Cardiac fibroblast (primary cell): ENCODE measurements around the gene VDR.
A peak's percentile ranks its signal among the peaks of the same experiment; 100 is the strongest.

ENCODE experiments used
- DNase-seq, 2 donors: peaks; one replicate each; pipeline versions ENCODE4 v3.0.0 to v3.0.0-alpha.2; 2010; ENCODE audit warnings: low read depth in 2 of 2
- H3K4me3 ChIP-seq, 2 donors: replicated peaks in 1 of 2; 1 replicate in 1 of 2; 2 replicates in 1 of 2; pipeline ENCODE4 v1.5.1; 2011; ENCODE audit warnings: low read depth in 2 of 2, low read length in 2 of 2, mild to moderate bottlenecking in 2 of 2, moderate library complexity in 1 of 2
- TF ChIP-seq, protein P1 (sequence below): IDR thresholded peaks from one replicate; pipeline ENCODE4 v1.5.1; 2011; ENCODE audit warnings: low read depth, mild to moderate bottlenecking, low read length, inconsistent platforms

Gene VDR

DNA sequence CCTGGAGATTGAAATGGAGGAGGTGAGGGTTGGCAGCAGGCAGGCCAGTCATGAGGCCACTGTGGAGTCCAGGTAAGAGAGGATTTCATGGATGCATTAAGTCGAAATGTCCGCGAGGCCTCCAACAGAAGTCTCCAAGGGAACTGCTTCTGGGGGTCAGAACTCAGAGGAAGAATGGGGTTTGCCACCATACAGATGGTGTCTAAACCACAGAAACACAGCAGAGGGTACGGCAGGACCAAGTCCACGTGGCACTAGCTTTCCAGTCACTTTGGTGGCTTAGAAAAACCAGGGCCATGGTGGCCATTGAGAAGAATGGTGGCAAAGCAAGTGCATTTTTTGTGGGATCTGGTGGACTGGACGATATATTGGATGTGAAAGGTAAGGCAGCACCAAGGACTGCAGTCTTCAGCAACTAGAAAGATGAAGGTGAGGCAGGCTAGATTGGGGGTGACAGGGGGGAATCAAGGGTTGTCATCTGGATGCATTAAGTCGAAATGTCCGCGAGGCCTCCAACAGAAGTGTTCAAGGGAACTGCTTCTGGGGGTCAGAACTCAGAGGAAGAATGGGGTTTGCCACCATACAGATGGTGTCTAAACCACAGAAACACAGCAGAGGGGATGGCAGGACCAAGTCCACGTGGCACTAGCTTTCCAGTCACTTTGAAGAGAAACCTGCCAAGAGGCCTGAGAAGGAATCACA lies 36.1 kb upstream of the VDR start:
- DNase-seq = no peak
- no peak overlapping the region for H3K4me3 ChIP-seq
- TF ChIP-seq, protein P1, sequence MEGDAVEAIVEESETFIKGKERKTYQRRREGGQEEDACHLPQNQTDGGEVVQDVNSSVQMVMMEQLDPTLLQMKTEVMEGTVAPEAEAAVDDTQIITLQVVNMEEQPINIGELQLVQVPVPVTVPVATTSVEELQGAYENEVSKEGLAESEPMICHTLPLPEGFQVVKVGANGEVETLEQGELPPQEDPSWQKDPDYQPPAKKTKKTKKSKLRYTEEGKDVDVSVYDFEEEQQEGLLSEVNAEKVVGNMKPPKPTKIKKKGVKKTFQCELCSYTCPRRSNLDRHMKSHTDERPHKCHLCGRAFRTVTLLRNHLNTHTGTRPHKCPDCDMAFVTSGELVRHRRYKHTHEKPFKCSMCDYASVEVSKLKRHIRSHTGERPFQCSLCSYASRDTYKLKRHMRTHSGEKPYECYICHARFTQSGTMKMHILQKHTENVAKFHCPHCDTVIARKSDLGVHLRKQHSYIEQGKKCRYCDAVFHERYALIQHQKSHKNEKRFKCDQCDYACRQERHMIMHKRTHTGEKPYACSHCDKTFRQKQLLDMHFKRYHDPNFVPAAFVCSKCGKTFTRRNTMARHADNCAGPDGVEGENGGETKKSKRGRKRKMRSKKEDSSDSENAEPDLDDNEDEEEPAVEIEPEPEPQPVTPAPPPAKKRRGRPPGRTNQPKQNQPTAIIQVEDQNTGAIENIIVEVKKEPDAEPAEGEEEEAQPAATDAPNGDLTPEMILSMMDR = no peak

DNA sequence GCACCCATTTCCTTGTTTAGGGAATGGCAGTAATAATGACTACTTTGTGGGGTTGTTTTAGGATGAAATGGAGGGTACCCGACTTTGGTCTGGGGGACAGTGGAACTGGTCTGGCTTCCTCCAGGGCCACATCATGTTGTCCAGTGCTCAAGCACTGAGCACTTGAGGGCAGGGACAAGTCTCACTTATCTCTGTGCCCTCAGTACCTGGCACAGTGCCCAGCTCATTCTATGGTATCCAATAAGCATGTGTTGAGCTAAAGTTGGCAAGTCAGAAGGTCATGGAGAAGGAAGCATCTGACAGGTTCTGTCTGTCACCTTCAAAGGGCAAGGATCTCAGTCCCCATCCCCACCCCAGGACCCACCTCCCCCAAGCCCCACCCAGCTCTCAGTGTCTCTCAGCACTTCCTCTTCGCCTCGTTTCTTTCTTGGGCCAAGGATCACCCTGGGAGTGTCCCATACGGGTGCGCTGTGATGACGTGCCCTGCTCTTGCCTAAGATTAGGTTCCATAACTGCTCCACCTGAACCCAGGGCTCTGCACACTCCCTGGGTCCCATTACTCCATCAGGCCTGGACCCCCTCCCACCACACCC lies 34.3 kb upstream of the VDR start:
- TF ChIP-seq, protein P1 = no peak
- DNase-seq = no peak
- H3K4me3 ChIP-seq = no peak overlapping the region

DNA sequence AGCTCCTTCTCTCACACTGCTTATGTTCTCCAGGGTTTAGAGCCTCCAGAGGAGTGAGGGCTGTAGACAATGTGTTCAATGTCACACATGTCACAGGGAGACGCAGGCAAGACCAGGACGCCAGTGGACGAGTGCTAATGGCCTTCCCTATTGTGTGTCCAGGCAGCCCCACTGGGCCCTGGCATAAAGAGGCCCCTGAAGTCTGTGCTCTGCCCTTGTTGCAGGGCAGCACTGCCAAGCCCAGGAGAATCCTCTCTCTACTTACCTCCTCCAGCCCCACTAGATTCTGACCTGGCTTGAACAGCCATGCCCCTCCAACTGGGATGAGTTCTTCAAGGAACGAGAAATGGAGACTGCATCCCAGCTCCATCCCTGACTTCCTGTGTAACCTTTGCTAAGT lies 33.8 kb upstream of the VDR start:
- TF ChIP-seq, protein P1 = no peak
- no peak for DNase-seq
- H3K4me3 ChIP-seq = no peak overlapping the region

DNA sequence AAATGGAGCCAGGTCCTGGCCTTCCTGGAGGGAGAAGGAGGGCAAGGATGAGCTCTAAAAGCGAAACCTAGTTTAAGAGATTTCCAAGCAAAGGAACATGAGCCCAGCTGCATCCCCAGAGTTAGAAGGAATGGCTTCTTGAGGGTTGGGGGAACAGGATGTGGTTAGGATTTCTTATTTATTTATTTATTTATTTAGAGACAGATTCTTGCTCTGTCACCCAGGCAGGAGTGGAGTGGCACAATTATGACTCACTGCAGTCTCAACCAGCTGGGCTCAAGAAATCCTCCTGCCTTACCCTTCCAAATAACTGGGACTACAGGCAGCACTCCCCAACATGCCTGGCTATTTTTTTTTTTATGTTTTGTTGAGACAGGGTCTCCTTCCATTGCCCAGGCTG lies 33.3 kb upstream of the VDR start:
- H3K4me3 ChIP-seq = no peak overlapping the region
- DNase-seq = peak in 1 of 2 donors; percentile 49
- TF ChIP-seq, protein P1 = no peak

DNA sequence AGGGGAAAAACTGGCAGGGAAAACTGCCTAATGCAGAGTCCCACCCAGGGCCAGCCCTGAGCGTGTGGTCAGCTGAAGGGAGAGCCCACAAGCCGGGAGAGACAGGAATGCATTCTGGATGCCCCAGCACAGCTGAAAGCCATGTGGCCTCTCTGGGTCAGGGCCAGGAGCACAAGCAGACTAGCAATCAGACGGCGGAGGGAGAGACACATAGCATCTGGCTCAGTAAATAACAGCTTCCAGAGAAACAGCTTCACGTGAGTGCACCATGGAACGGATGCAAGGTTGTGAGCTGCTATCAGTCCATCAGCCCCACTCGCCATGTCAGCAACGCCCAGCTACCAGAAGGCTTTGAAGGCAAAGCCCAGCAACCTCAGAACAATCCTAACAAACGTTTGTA lies 30.4 kb upstream of the VDR start:
- peak; percentile 48 to 86 for DNase-seq
- TF ChIP-seq, protein P1 = no peak
- no peak overlapping the region for H3K4me3 ChIP-seq

DNA sequence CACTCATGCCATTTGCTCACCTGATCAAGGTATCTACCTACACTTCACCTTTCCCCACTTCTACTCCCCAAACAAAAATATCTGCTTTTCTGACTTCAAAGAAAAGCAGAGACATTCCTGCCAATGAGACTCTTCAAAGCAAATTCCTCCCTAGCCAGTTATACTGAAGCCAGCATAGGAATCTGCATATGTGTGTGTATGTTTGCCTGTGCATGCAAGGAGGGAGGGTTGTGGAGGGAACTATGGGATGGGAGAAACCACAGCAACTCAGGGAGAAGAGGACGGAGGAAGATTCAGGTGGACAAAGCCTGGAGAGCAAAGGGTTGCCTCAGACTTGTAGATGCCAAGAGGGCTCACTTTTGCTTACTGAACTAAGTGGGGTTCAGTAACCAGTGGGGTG lies 26.4 kb upstream of the VDR start:
- no peak overlapping the region for H3K4me3 ChIP-seq
- DNase-seq = no peak
- TF ChIP-seq, protein P1 = no peak

DNA sequence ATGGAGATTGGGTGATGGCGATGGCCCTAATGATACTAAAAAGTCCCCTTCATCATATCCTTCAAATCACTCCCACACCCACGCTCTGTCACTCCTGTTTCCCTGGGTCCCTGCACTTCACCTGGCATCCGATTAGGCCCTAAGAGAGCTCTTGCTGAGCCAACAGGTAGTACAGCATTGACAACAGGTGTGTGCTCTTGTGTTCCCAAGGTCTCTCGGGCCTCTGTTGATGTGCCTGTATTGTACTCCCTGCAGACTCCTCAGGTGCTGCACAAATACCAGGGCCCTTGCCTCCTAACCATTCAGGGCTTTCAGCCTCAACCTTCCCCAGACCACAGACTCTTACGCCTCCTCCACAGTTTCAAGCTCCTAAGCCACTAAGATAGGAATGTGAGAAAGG lies 25.8 kb upstream of the VDR start:
- no peak for DNase-seq
- no peak overlapping the region for H3K4me3 ChIP-seq
- TF ChIP-seq, protein P1 = no peak
